T-helper 22 cell (primary cell): Measurements from ENCODE around the gene MEIOSIN.
"Not testable (repeated sequence)": the region's sequence is repeated elsewhere in the genome, so short reads cannot be mapped to it uniquely, and the experiment has no call there.

Experiments
- DNase-seq: peaks from one replicate; pipeline ENCODE4 v3.0.0-alpha.2; 2020; ENCODE audit warnings: low read depth

MEIOSIN gene

DNA sequence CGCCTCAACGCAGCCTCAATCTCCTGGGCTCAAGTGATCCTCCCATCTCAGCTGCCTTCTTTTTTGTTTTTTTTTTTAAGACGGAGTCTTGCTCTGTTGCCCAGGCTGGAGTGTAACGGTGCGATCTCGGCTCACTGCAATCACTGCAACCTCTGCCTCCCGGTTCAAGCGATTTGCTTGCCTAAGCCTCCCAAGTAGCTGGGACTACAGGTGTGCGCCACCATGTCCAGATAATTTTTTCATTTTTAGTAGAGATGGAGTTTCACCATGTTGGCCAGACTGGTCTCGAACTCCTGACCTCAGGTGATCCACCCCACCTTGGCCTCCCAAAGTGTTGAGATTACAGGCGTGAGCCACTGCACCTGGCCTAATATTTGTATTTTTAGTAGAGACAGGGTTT lies 13.2 kb upstream of the MEIOSIN start:
- not testable (repeated sequence) for DNase-seq

DNA sequence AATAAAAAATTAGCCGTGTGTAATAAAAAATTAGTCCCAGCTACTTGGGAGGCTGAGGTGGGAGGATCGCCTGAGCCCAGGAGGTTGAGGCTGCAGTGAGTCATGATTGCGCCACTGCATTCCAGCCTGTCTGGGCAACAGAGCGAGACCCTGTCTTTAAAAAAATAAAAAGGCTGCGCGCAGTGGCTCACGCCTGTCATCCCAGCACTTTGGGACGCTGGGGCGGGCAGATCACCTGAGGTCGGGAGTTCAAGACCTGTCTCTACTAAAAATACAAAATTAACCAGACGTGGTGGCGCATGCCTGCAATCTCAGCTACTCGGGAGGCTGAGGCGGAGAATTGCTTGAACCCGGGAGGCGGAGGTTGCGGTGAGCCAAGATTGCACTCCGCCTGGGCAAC lies 4.6 kb upstream of the MEIOSIN start:
- not testable (repeated sequence) for DNase-seq

DNA sequence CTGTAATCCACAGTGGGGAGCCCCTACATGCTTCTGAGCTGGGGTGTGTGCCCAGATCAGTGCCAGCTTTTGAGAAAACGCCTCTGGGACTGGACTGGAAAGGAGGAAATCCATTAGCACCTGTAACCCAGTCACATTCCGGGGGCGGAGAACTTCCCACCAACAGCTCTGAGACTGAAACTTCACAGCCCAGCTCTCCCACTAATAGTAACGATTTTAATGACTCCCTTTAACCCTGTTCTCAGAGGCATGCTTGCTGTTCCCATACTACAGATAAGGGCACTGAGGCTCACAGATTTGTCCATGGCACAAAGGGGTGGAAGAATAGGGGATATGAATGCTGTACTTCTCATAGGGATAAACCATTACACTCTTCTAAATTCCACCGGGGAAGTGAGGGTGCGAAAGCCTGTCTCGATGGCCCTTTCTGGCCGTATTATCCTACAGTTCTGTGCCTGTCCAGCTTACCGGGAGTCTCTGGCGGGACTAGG lies 3.4 kb upstream of the MEIOSIN start:
- no peak for DNase-seq

DNA sequence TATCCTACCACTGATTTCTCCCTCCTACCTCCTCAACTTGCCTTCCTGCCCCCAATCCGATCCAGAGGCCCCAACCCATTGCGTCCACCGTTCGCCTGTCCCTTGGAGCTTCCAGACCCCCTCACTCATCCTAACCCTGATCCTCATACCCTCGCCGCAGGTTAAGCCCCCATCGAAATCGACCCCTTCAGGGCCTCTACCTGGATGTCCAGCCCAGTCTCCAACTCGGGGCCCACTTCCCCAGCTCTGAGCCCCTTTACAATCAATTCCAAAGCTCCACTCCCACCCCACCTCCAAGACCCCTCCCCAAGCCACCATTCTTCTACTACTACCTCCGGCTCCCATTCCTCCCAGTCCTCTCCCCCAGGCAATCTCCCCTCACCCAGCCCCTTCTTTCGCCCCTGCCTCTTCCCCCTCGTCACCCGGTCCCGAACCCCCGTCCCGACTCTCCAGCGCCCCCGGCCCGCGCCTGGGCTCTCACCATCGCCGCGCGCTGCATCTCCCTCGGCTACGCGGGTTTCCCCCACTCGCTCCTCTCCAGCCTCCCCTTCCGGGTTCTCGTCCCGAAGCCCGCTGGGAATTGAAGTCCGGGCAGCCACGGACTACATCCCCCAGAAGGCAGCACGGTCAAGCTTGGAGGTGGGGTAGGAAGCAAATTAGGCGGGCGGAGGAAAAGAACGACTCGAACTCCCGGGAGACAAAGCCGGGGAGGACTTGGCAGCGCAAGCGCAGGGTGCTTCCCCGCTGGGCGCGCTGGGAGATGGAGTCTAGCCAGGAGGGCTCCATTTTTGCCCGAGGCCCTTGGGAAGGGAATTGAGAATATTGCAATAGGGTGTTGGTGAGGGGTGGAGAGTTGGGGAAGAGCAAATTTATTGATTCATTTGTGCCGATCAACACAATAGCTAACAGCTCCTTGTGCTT lies 2.6 kb upstream of the MEIOSIN start, which contains the start of gene FBXO46:
Gene FBXO46 (minus strand): TSS at position 529 of the 921 bp plus-strand sequence. CDS start 17,401 bp downstream, outside the sequence.
- DNase-seq, result peak; percentile 94

GRCh38 chr19:45739498-45740439 lies 6.5 kb downstream of the MEIOSIN start:
- no peak for DNase-seq

DNA sequence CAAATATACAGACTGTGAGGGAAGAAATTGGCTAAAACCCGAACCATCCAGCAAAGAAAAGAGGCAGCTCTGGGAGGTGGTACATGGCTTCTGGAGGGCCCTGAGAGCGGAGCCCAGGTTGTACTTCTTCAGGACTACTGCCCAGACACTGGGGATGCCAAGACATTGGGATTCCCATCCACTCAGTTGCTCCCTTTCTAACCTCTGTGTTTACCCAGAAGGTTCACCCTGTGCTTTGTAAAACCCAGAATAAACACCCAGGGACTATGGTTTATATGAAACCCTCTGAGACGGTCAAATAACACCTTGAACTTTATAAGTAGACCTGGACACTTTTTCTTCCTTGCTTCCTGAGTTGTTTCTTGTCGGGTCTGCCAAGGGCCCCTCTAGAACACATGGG lies 9.7 kb downstream of the MEIOSIN start:
- no peak for DNase-seq

- no peak for DNase-seq
Measured at GRCh38 chr19:45745606-45746005, 12.4 kb downstream of the MEIOSIN start.

DNA sequence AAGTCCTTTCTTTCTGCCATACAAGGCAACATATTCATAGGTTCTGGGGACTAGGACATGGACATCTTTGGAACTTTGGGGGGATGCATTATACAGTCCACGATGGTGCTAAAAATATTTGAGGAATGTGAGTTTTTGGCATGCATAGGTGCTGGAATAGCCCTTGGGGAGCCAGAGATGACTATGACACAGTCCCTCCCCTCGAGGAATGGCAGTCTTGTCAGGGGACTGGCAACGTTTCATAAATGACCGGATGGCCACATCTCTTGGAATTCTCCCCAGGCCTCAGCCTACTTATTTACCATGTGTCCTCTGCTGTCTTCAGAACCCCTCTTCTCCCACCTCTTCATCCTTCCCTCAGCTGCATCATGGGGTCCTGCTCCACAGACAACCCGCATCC lies 13.6 kb downstream of the MEIOSIN start:
- DNase-seq, result no peak

- DNase-seq, result no peak
Measured at GRCh38 chr19:45747513-45747912, 14.3 kb downstream of the MEIOSIN start.

- not testable (repeated sequence) for DNase-seq
Measured at GRCh38 chr19:45751483-45751882, 18.2 kb downstream of the MEIOSIN start.

DNA sequence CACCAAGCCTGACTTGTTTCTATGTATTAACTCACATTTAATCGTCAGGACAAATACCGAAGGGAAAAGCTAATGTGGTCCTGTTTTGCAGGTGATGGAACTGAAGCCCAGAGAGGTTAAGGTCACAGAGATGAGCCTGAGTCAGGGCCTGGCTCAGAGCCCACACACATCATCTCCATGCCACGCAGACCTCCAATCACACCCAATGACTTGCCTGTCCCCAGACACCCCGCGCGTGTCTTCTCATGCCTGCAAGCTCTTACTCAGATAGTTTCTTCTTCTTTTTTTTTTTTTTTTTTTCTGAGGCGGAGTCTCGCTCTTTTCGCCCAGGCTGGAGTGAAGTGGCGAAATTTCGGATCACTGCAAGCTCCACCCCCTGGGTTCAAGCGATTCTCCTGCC lies 19.4 kb downstream of the MEIOSIN start:
- DNase-seq, result no peak

GRCh38 chr19:45753548-45753947 lies 20.3 kb downstream of the MEIOSIN start:
- no peak for DNase-seq

DNA sequence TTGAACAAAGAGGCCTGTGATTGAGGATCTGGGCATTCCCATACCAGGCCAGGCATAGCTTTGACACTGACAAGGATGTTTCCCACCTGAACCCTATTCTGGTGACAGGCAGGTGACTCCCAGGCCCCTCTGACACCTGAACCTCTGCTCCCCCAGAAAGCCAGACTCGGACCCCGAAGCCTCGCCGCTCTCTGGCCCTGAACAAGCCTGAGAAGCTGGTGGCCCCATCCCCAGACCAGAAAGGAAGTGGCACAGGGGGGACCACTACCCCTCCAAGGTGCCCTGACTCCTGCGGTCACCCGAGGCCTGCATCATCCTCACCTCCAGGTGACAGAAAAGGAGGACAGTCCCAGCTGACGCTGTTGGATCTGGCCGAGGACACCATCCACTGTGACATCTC lies 21.1 kb downstream of the MEIOSIN start:
- DNase-seq, result no peak

- no peak for DNase-seq
Measured at GRCh38 chr19:45757695-45758094, 24.5 kb downstream of the MEIOSIN start.

DNA sequence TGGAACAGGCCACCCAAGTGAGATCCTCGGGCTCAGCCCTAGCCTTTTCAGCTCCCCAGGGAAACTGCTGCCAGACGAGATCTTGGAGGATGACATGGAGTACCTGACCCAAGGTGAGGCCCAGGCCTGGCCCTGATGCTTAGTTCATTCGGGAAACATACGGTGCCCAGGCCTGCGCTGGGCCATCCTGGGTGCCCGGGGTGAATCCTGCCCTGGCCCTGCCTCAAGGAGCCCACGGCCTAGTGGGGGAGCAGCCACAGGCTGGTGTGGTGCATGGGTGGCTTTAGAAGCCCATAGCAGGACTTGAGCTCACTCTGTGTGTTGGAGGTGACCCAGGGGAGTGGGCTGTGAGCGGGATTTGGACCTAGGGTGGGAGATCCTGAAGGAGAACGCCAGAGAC lies 25.7 kb downstream of the MEIOSIN start:
- DNase-seq, result no peak

- no peak for DNase-seq
Measured at GRCh38 chr19:45761714-45762113, 28.5 kb downstream of the MEIOSIN start.

- DNase-seq, result no peak
Measured at GRCh38 chr19:45762870-45763631, 29.8 kb downstream of the MEIOSIN start.

DNA sequence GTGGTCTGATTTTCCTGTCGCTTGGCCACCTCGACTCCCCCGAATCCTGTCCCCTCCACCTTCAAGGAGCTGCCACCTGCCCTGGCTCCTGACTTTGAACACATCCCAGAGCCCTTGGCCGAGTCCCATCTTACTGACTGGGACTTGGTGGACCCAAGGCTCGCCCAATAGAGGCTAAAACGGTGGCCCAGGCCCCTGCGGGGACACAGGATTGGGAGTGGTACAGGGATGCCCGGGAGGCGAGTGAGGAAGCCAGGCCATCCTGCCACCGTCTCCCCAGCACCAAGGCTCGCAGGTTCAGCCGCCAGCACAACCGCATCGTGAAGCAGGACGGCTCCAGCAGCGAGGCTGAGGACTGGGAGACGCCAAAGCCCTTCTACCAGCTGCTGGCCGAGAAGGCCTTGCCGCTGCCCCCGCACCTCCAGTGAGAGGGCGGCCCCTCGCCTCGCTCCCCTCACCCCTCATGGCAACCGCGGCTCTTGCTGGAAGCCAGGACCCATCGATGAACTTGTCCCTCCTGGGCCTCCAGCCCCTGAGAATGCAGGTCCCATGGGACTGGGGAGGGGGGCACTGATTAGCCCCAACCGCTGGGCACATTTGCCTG lies 30.6 kb downstream of the MEIOSIN start:
- no peak for DNase-seq

DNA sequence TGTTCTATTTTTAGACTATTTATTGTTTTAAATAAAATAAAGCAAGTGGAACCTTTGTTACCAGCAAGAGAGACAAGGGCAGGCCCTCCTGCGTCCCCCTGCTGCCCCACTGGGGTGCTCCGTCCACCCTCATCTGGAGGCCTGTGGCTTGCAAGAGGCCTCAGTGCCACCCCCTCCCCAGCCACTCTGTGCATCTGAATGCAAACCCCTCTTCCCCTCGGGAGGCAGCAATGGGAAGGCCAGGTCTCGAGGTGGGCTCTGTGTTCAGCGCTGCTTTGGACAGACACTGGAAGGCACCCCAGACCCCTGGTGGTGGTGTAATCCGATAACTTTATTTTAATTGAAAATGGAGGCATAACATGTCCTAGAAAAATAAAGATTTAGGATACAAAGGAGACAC lies 31.2 kb downstream of the MEIOSIN start:
- DNase-seq, result no peak

- DNase-seq, result no peak
Measured at GRCh38 chr19:45764945-45765701, 31.9 kb downstream of the MEIOSIN start.
